GM06990 (cell line): ENCODE data around the gene PRKCB.

Experiments
- DNase-seq: peaks from one replicate; pipeline ENCODE4 v3.0.0-alpha.2; 2011; ENCODE audit not compliant: insufficient read length; ENCODE audit errors: extremely low read depth
- H3K27me3 ChIP-seq: replicated peaks from 2 replicates; pipeline ENCODE4 v1.6.0; 2011; ENCODE audit warnings: low read length; ENCODE audit not compliant: control insufficient read depth, insufficient read depth
- H3K36me3 ChIP-seq: 2 replicates; pipeline ENCODE4 v1.5.1; 2011; ENCODE audit warnings: low read length; ENCODE audit not compliant: control insufficient read depth, insufficient read depth
- H3K4me3 ChIP-seq: replicated peaks from 2 replicates; pipeline ENCODE4 v1.5.1; 2011; ENCODE audit warnings: low read depth, mild to moderate bottlenecking, control low read depth, low read length
- CTCF ChIP-seq: IDR thresholded peaks from 2 replicates; pipeline ENCODE4 v1.5.1; 2011; ENCODE audit warnings: low read length, control low read depth, mild to moderate bottlenecking, inconsistent platforms; ENCODE audit not compliant: insufficient read depth, poor library complexity, severe bottlenecking

PRKCB gene

GRCh38 chr16:24141466-24141865 lies 305.7 kb downstream of the PRKCB start:
- no peak for TF ChIP-seq CTCF
- no peak overlapping the region for H3K4me3 ChIP-seq
- DNase-seq: no peak
- no peaks in the 10 kb centered on the region for H3K27me3 ChIP-seq
- H3K36me3 ChIP-seq: peaks cover 11% of the 10 kb centered on the region

GRCh38 chr16:24141917-24142316 lies 306.1 kb downstream of the PRKCB start:
- Histone ChIP-seq H3K36me3 (peaks cover 11% of the 10 kb centered on the region), H3K27me3 (no peaks in the 10 kb centered on the region), H3K4me3 (no peak overlapping the region)
- DNase-seq: no peak
- TF ChIP-seq CTCF: no peak

GRCh38 chr16:24145927-24146326 lies 310.1 kb downstream of the PRKCB start:
- peaks cover 9% of the 10 kb centered on the region for H3K36me3 ChIP-seq
- H3K27me3 ChIP-seq: no peaks in the 10 kb centered on the region
- DNase-seq: no peak
- no peak for TF ChIP-seq CTCF
- H3K4me3 ChIP-seq: no peak overlapping the region

- TF ChIP-seq CTCF: no peak
- Histone ChIP-seq H3K36me3 (peaks cover 8% of the 10 kb centered on the region), H3K27me3 (no peaks in the 10 kb centered on the region), H3K4me3 (no peak overlapping the region)
- no peak for DNase-seq
Measured at GRCh38 chr16:24146518-24146917, 310.7 kb downstream of the PRKCB start.

GRCh38 chr16:24149102-24149501 lies 313.3 kb downstream of the PRKCB start:
- DNase-seq: no peak
- Histone ChIP-seq H3K36me3 (peaks cover 16% of the 10 kb centered on the region), H3K27me3 (no peaks in the 10 kb centered on the region), H3K4me3 (no peak overlapping the region)
- TF ChIP-seq CTCF: no peak

GRCh38 chr16:24150282-24150681 lies 314.5 kb downstream of the PRKCB start:
- Histone ChIP-seq H3K27me3 (no peaks in the 10 kb centered on the region), H3K36me3 (peaks cover 23% of the 10 kb centered on the region), H3K4me3 (no peak overlapping the region)
- no peak for TF ChIP-seq CTCF
- no peak for DNase-seq
